Measurements from ENCODE around the gene SLC6A11. TPM values are rescaled to one million over a fixed set of nuclear protein-coding genes. Genes with fewer than 3 reads are reported as not detected.

The SLC6A11 gene
- total and polyA plus RNA-seq, 2 of the 8 experiments (the other 6 are each of a cell fraction or from before 2014, with no cell fraction given), result 0.78 to 1.5 TPM

DNA sequence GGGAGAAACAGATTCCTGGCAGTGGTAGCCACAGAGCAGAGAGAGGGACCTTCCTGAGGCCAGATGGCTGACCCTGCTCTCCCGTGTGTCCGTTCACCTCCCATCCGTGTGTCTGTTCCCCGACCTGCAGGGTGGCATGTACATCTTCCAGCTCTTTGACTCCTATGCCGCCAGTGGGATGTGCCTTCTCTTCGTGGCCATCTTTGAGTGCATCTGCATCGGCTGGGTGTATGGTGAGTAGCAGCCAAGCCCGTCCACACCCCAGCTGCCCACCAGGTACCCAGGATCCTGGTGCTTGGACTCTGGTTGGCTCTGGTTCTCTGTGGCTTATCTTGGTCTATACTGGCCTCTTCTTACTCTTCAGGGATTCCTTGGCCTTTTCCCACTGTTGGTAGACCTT is 117.0 kb downstream of the SLC6A11 start (continued):
- TF ChIP-seq, protein P1, sequence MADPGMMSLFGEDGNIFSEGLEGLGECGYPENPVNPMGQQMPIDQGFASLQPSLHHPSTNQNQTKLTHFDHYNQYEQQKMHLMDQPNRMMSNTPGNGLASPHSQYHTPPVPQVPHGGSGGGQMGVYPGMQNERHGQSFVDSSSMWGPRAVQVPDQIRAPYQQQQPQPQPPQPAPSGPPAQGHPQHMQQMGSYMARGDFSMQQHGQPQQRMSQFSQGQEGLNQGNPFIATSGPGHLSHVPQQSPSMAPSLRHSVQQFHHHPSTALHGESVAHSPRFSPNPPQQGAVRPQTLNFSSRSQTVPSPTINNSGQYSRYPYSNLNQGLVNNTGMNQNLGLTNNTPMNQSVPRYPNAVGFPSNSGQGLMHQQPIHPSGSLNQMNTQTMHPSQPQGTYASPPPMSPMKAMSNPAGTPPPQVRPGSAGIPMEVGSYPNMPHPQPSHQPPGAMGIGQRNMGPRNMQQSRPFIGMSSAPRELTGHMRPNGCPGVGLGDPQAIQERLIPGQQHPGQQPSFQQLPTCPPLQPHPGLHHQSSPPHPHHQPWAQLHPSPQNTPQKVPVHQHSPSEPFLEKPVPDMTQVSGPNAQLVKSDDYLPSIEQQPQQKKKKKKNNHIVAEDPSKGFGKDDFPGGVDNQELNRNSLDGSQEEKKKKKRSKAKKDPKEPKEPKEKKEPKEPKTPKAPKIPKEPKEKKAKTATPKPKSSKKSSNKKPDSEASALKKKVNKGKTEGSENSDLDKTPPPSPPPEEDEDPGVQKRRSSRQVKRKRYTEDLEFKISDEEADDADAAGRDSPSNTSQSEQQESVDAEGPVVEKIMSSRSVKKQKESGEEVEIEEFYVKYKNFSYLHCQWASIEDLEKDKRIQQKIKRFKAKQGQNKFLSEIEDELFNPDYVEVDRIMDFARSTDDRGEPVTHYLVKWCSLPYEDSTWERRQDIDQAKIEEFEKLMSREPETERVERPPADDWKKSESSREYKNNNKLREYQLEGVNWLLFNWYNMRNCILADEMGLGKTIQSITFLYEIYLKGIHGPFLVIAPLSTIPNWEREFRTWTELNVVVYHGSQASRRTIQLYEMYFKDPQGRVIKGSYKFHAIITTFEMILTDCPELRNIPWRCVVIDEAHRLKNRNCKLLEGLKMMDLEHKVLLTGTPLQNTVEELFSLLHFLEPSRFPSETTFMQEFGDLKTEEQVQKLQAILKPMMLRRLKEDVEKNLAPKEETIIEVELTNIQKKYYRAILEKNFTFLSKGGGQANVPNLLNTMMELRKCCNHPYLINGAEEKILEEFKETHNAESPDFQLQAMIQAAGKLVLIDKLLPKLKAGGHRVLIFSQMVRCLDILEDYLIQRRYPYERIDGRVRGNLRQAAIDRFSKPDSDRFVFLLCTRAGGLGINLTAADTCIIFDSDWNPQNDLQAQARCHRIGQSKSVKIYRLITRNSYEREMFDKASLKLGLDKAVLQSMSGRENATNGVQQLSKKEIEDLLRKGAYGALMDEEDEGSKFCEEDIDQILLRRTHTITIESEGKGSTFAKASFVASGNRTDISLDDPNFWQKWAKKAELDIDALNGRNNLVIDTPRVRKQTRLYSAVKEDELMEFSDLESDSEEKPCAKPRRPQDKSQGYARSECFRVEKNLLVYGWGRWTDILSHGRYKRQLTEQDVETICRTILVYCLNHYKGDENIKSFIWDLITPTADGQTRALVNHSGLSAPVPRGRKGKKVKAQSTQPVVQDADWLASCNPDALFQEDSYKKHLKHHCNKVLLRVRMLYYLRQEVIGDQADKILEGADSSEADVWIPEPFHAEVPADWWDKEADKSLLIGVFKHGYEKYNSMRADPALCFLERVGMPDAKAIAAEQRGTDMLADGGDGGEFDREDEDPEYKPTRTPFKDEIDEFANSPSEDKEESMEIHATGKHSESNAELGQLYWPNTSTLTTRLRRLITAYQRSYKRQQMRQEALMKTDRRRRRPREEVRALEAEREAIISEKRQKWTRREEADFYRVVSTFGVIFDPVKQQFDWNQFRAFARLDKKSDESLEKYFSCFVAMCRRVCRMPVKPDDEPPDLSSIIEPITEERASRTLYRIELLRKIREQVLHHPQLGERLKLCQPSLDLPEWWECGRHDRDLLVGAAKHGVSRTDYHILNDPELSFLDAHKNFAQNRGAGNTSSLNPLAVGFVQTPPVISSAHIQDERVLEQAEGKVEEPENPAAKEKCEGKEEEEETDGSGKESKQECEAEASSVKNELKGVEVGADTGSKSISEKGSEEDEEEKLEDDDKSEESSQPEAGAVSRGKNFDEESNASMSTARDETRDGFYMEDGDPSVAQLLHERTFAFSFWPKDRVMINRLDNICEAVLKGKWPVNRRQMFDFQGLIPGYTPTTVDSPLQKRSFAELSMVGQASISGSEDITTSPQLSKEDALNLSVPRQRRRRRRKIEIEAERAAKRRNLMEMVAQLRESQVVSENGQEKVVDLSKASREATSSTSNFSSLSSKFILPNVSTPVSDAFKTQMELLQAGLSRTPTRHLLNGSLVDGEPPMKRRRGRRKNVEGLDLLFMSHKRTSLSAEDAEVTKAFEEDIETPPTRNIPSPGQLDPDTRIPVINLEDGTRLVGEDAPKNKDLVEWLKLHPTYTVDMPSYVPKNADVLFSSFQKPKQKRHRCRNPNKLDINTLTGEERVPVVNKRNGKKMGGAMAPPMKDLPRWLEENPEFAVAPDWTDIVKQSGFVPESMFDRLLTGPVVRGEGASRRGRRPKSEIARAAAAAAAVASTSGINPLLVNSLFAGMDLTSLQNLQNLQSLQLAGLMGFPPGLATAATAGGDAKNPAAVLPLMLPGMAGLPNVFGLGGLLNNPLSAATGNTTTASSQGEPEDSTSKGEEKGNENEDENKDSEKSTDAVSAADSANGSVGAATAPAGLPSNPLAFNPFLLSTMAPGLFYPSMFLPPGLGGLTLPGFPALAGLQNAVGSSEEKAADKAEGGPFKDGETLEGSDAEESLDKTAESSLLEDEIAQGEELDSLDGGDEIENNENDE (IDR thresholded peaks at IDR 0.05; ENCODE audit: insufficient replicate concordance, low read length), result no peak
- TF ChIP-seq SIRT6 (IDR thresholded peaks at IDR 0.05; ENCODE audit: low read length), result no peak
- TF ChIP-seq CBX8 (IDR thresholded peaks at IDR 0.05; ENCODE audit: borderline replicate concordance, low read depth, low read length), result no peak
- TF ChIP-seq, protein P2, sequence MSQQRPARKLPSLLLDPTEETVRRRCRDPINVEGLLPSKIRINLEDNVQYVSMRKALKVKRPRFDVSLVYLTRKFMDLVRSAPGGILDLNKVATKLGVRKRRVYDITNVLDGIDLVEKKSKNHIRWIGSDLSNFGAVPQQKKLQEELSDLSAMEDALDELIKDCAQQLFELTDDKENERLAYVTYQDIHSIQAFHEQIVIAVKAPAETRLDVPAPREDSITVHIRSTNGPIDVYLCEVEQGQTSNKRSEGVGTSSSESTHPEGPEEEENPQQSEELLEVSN (IDR thresholded peaks at IDR 0.05), result no peak
- no peak for TF ChIP-seq MAFK (IDR thresholded peaks at IDR 0.05; ENCODE audit: low read depth, low read length)
- no peak for TF ChIP-seq EGR1 (IDR thresholded peaks at IDR 0.05; ENCODE audit: borderline replicate concordance, low read depth, low read length)
- no peak for TF ChIP-seq CHD2 (IDR thresholded peaks at IDR 0.05; ENCODE audit: low read length)
- no peak for TF ChIP-seq ASH2L (IDR thresholded peaks at IDR 0.05; ENCODE audit: low read length)
- TF ChIP-seq TEAD4 (IDR thresholded peaks at IDR 0.05; ENCODE audit: low read depth, low read length), result no peak
- no peak for TF ChIP-seq BACH1 (IDR thresholded peaks at IDR 0.05; ENCODE audit: low read length)

Measured in H1 (cell line).